GM21367 (cell line): ENCODE data around the gene C10orf90.

Experiments used
- ATAC-seq: cut with Tn5 transposase; IDR thresholded peaks from one replicate; pipeline ENCODE4 v1.9.1; 2021; ENCODE audit not compliant: unreplicated experiment

Gene C10orf90

GRCh38 chr10:126504761-126505112, 165.8 kb downstream of the C10orf90 start:
- no peak for ATAC-seq

GRCh38 chr10:126504063-126504760, 166.3 kb downstream of the C10orf90 start:
- ATAC-seq: no peak

- ATAC-seq: no peak
These were observed 167.0 kb downstream of the C10orf90 start for GRCh38 chr10:126503392-126504062.

- no peak for ATAC-seq
These were observed 168.1 kb downstream of the C10orf90 start for GRCh38 chr10:126502441-126502840.

GRCh38 chr10:126501828-126502227, 168.7 kb downstream of the C10orf90 start:
- no peak for ATAC-seq

- no peak for ATAC-seq
These were observed 169.6 kb downstream of the C10orf90 start for GRCh38 chr10:126500866-126501265.

GRCh38 chr10:126500185-126500584, 170.3 kb downstream of the C10orf90 start:
- no peak for ATAC-seq

GRCh38 chr10:126499744-126500143, 170.7 kb downstream of the C10orf90 start:
- no peak for ATAC-seq

GRCh38 chr10:126497672-126498071, 172.8 kb downstream of the C10orf90 start:
- ATAC-seq: no peak

GRCh38 chr10:126496771-126497545, 173.5 kb downstream of the C10orf90 start:
- no peak for ATAC-seq

- ATAC-seq: no peak
These were observed 179.0 kb downstream of the C10orf90 start for GRCh38 chr10:126491476-126491875.

- no peak for ATAC-seq
These were observed 189.3 kb downstream of the C10orf90 start for GRCh38 chr10:126481181-126481580.

- no peak for ATAC-seq
These were observed 189.8 kb downstream of the C10orf90 start for GRCh38 chr10:126480648-126481047.

GRCh38 chr10:126479280-126479895, 191.1 kb downstream of the C10orf90 start:
- ATAC-seq: no peak

GRCh38 chr10:126478546-126478945, 191.9 kb downstream of the C10orf90 start:
- ATAC-seq: no peak

- ATAC-seq: no peak
These were observed 194.2 kb downstream of the C10orf90 start for GRCh38 chr10:126476246-126476645.

- ATAC-seq: no peak
These were observed 195.3 kb downstream of the C10orf90 start for GRCh38 chr10:126475074-126475691.

- no peak for ATAC-seq
These were observed 196.5 kb downstream of the C10orf90 start for GRCh38 chr10:126474031-126474430.

- no peak for ATAC-seq
These were observed 199.5 kb downstream of the C10orf90 start for GRCh38 chr10:126470991-126471390.

- ATAC-seq: no peak
These were observed 200.8 kb downstream of the C10orf90 start for GRCh38 chr10:126469692-126470091.
